CD4-positive, alpha-beta T cell treated with Interleukin-6 at 100 ng/mL for 8 hours (primary cell): Measurements from ENCODE around the gene ROR2.
A peak's percentile ranks its signal among the peaks of the same experiment; 100 is the strongest.
"Not testable (repeated sequence)": the region's sequence is repeated elsewhere in the genome, so short reads cannot be mapped to it uniquely, and the experiment has no call there.

ENCODE experiments used
- DNase-seq: peaks from one replicate; pipeline ENCODE4 v3.0.0-alpha.2; 2020; ENCODE audit warnings: mixed read lengths, low spot score

ROR2 gene

GRCh38 chr9:91923145-91923544 lies 26.9 kb downstream of the ROR2 start:
- DNase-seq, result no peak

- no peak for DNase-seq
Observed at GRCh38 chr9:91921371-91921770, 28.7 kb downstream of the ROR2 start.

- no peak for DNase-seq
Observed at GRCh38 chr9:91920630-91921350, 29.2 kb downstream of the ROR2 start.

- no peak for DNase-seq
Observed at GRCh38 chr9:91919621-91920020, 30.4 kb downstream of the ROR2 start.

- no peak for DNase-seq
Observed at GRCh38 chr9:91917436-91917835, 32.6 kb downstream of the ROR2 start.

- DNase-seq, result no peak
Observed at GRCh38 chr9:91915524-91916263, 34.3 kb downstream of the ROR2 start.

GRCh38 chr9:91914937-91915336 lies 35.1 kb downstream of the ROR2 start:
- no peak for DNase-seq

- no peak for DNase-seq
Observed at GRCh38 chr9:91914404-91914803, 35.6 kb downstream of the ROR2 start.

GRCh38 chr9:91913986-91914385 lies 36.0 kb downstream of the ROR2 start:
- DNase-seq, result no peak

- no peak for DNase-seq
Observed at GRCh38 chr9:91913096-91913495, 36.9 kb downstream of the ROR2 start.

GRCh38 chr9:91911657-91912056 lies 38.4 kb downstream of the ROR2 start:
- no peak for DNase-seq

GRCh38 chr9:91909256-91909655 lies 40.8 kb downstream of the ROR2 start:
- DNase-seq, result not testable (repeated sequence)

- no peak for DNase-seq
Observed at GRCh38 chr9:91908746-91909145, 41.3 kb downstream of the ROR2 start.

GRCh38 chr9:91908293-91908623 lies 41.8 kb downstream of the ROR2 start:
- DNase-seq, result no peak

GRCh38 chr9:91907484-91908292 lies 42.3 kb downstream of the ROR2 start:
- DNase-seq, result no peak

- DNase-seq, result peak; percentile 46
Observed at GRCh38 chr9:91905991-91906469, 44.0 kb downstream of the ROR2 start.

GRCh38 chr9:91905237-91905650 lies 44.8 kb downstream of the ROR2 start:
- no peak for DNase-seq

GRCh38 chr9:91904588-91905236 lies 45.3 kb downstream of the ROR2 start:
- no peak for DNase-seq

- no peak for DNase-seq
Observed at GRCh38 chr9:91903126-91903911, 46.7 kb downstream of the ROR2 start.

- no peak for DNase-seq
Observed at GRCh38 chr9:91902475-91903125, 47.4 kb downstream of the ROR2 start.

- DNase-seq, result no peak
Observed at GRCh38 chr9:91900797-91901177, 49.2 kb downstream of the ROR2 start.
